HCT116 (cell line): ENCODE measurements around the gene DDX47. TPM values are rescaled to one million over a fixed set of nuclear protein-coding genes. Genes with fewer than 3 reads are reported as not detected.

Experiments
- ATAC-seq: fragments of 200-7000 bp; cut with Tn5 transposase; 2 replicates; pipeline ENCODE4 v1.9.1; 2020; ENCODE audit warnings: mild to moderate bottlenecking, moderate library complexity
- BruUV-seq: library from RNA; stranded (reverse); fragments of 400-500 nt; replicated peaks from 2 replicates; lab custom pipeline; 2021; lab: Mats Ljungman, UMichigan
- CTCF ChIA-PET: fragments of 300-600 bp; sonication (Branson Sonifier 250); formaldehyde crosslinking; loops from one replicate; lab custom pipeline; 2021; ENCODE audit warnings: antibody characterized with exemption; lab: Charles Lee
- POLR2A ChIA-PET: fragments of 300-600, 350-600 bp; sonication (Branson Sonifier 250); formaldehyde crosslinking; loops from one replicate; lab custom pipeline; 2021; ENCODE audit warnings: antibody characterized with exemption; lab: Charles Lee
- RAD21 ChIA-PET, 2 experiments: fragments of 300-600 bp; sonication (Branson Sonifier 250); formaldehyde crosslinking; loops; one replicate each; lab custom pipeline; 2023; ENCODE audit warnings: low total read pairs in 2 of 2; ENCODE audit not compliant: uncharacterized antibody in 2 of 2, unreplicated experiment in 2 of 2, low non-redundant PET in 1 of 2; lab: Charles Lee
- DNase-seq: peaks from one replicate; pipeline ENCODE4 v3.0.0-alpha.2; 2010; ENCODE audit warnings: low read depth, low spot score
- H2AFZ ChIP-seq: fragments of 200-600 bp; shearing (Covaris generic), sonication (generic); 2 replicates; pipeline ENCODE4 v1.6.1; 2017; ENCODE audit warnings: low read depth, mixed run types, mixed read lengths, antibody characterized with exemption, low read length; ENCODE audit not compliant: poor library complexity, severe bottlenecking
- H3K27ac ChIP-seq: 2 replicates; pipeline ENCODE4 v1.5.1; 2012; ENCODE audit warnings: low read depth, low read length
- H3K27me3 ChIP-seq: fragments of 200-600 bp; sonication (generic); 2 replicates; pipeline ENCODE4 v1.6.1; 2016; ENCODE audit warnings: mixed run types, low read length, mixed read lengths; ENCODE audit not compliant: insufficient read depth
- H3K36me3 ChIP-seq, 2 experiments: fragments of 200-500 bp in 1 of 2; fragments of 200-600 bp in 1 of 2; sonication (Bioruptor generic) in 1 of 2; sonication (generic) in 1 of 2; 2 replicates each; pipeline versions ENCODE4 v1.5.1 to v1.6.1; 2014 to 2016; ENCODE audit warnings: low read length in 2 of 2, inconsistent platforms in 1 of 2, mixed read lengths in 1 of 2, mixed run types in 1 of 2; ENCODE audit not compliant: insufficient read depth in 2 of 2, control insufficient read depth in 1 of 2
- H3K4me1 ChIP-seq, 2 experiments: fragments of 200-600 bp in 1 of 2; sonication (generic) in 1 of 2; 2 replicates each; pipeline versions ENCODE4 v1.5.1 to v1.6.1; 2012 to 2017; ENCODE audit warnings: low read length in 2 of 2, inconsistent platforms in 1 of 2, mild to moderate bottlenecking in 1 of 2, mixed read lengths in 1 of 2, mixed run types in 1 of 2, moderate library complexity in 1 of 2; ENCODE audit not compliant: insufficient read depth in 2 of 2, control insufficient read depth in 1 of 2
- H3K4me2 ChIP-seq: fragments of 200-600 bp; sonication (generic); 2 replicates; pipeline ENCODE4 v1.6.1; 2017; ENCODE audit warnings: mixed run types, low read length, mixed read lengths
- H3K4me3 ChIP-seq, 2 experiments: fragments of 200-600 bp in 1 of 2; sonication (generic) in 1 of 2; replicated peaks in 1 of 2; 2 replicates each; pipeline ENCODE4 v1.5.1; 2011 to 2016; ENCODE audit warnings: low read length in 2 of 2, control low read depth in 1 of 2, low read depth in 1 of 2, mild to moderate bottlenecking in 1 of 2, mixed read lengths in 1 of 2, mixed run types in 1 of 2
- H3K79me2 ChIP-seq: fragments of 200-600 bp; sonication (generic); 2 replicates; pipeline ENCODE4 v1.6.1; 2017; ENCODE audit warnings: mild to moderate bottlenecking, mixed run types, low read length, moderate library complexity, mixed read lengths; ENCODE audit not compliant: insufficient read depth
- H3K9ac ChIP-seq: fragments of 200-600 bp; sonication (generic); 2 replicates; pipeline ENCODE4 v1.6.1; 2016; ENCODE audit warnings: low read length, mixed read lengths
- H3K9me2 ChIP-seq: fragments of 200-600 bp; sonication (generic), shearing (Covaris generic); 2 replicates; pipeline ENCODE4 v1.6.1; 2017; ENCODE audit warnings: mixed run types, mild to moderate bottlenecking, moderate library complexity; ENCODE audit not compliant: insufficient read depth
- H3K9me3 ChIP-seq, 2 experiments: fragments of 200-500 bp in 1 of 2; fragments of 200-600 bp in 1 of 2; sonication (Bioruptor generic) in 1 of 2; sonication (generic) in 1 of 2; 2 replicates each; pipeline ENCODE4 v1.6.1; 2014 to 2017; ENCODE audit warnings: low read length in 2 of 2, mixed read lengths in 2 of 2, inconsistent platforms in 1 of 2, low read depth in 1 of 2, mild to moderate bottlenecking in 1 of 2, mixed run types in 1 of 2, moderate library complexity in 1 of 2; ENCODE audit not compliant: control insufficient read depth in 1 of 2, insufficient read depth in 1 of 2
- H4K20me1 ChIP-seq: fragments of 200-600 bp; sonication (generic), shearing (Covaris generic); 2 replicates; pipeline ENCODE4 v1.6.1; 2017; ENCODE audit warnings: mixed run types, mild to moderate bottlenecking, moderate library complexity; ENCODE audit not compliant: insufficient read depth
- ATF3 ChIP-seq: IDR thresholded peaks from 2 replicates; pipeline ENCODE4 v1.6.1; 2012
- CBX3 ChIP-seq: IDR thresholded peaks from 2 replicates; pipeline ENCODE4 v1.6.1; 2012; ENCODE audit warnings: low read depth
- CEBPB ChIP-seq: IDR thresholded peaks from 2 replicates; pipeline ENCODE4 v1.6.1; 2012; ENCODE audit warnings: low read depth
- EGR1 ChIP-seq: IDR thresholded peaks from 2 replicates; pipeline ENCODE4 v1.6.1; 2012; ENCODE audit warnings: low read depth
- ELF1 ChIP-seq: IDR thresholded peaks from 2 replicates; pipeline ENCODE4 v1.6.1; 2012; ENCODE audit warnings: low read depth, borderline replicate concordance
- EZH2 ChIP-seq: fragments of 200-600 bp; sonication (generic); IDR thresholded peaks from 2 replicates; pipeline ENCODE4 v1.6.1; 2017; ENCODE audit warnings: antibody characterized with exemption, mixed run types
- EZH2phosphoT487 ChIP-seq: fragments of 200-600 bp; IDR thresholded peaks from 2 replicates; pipeline ENCODE4 v1.6.1; 2018; ENCODE audit warnings: antibody characterized with exemption, borderline replicate concordance
- FOSL1 ChIP-seq: IDR thresholded peaks from 2 replicates; pipeline ENCODE4 v1.6.1; 2012; ENCODE audit warnings: low read depth
- JUND ChIP-seq: IDR thresholded peaks from 2 replicates; pipeline ENCODE4 v1.6.1; 2012
- MAX ChIP-seq: IDR thresholded peaks from 2 replicates; pipeline ENCODE4 v1.6.1; 2012
- POLR2A ChIP-seq: IDR thresholded peaks from 2 replicates; pipeline ENCODE4 v1.7.0; 2011; ENCODE audit warnings: borderline replicate concordance; ENCODE audit not compliant: insufficient read depth, insufficient read length; ENCODE audit errors: extremely low read depth
- POLR2AphosphoS5 ChIP-seq: IDR thresholded peaks from 2 replicates; pipeline ENCODE4 v1.6.1; 2011; ENCODE audit warnings: mild to moderate bottlenecking, low read depth, low read length, moderate library complexity
- RAD21 ChIP-seq: IDR thresholded peaks from 2 replicates; pipeline ENCODE4 v1.6.1; 2012; ENCODE audit warnings: low read depth, mild to moderate bottlenecking
- SIN3A ChIP-seq: IDR thresholded peaks from 2 replicates; pipeline ENCODE4 v1.6.1; 2012; ENCODE audit warnings: low read depth
- SP1 ChIP-seq: IDR thresholded peaks from 2 replicates; pipeline ENCODE4 v1.6.1; 2012; ENCODE audit warnings: low read depth
- SRF ChIP-seq: IDR thresholded peaks from 2 replicates; pipeline ENCODE4 v1.6.1; 2012; ENCODE audit warnings: low read depth
- TCF7L2 ChIP-seq: IDR thresholded peaks from 2 replicates; pipeline ENCODE4 v1.7.0; 2011; ENCODE audit warnings: borderline replicate concordance, inconsistent platforms; ENCODE audit not compliant: insufficient read depth, insufficient read length; ENCODE audit errors: extremely low read depth
- YY1 ChIP-seq: IDR thresholded peaks from 2 replicates; pipeline ENCODE4 v1.6.1; 2011; ENCODE audit warnings: low read length, low read depth, moderate library complexity, mild to moderate bottlenecking; ENCODE audit not compliant: insufficient replicate concordance; ENCODE audit errors: extremely low read depth
- intact Hi-C: fragments of 100-400 bp; cut with micrococcal nuclease; formaldehyde crosslinking; loops from 2 replicates; pipeline ENCODE4 v1.10.0; 2022
- total RNA-seq: library from RNA; stranded (reverse); gene quantifications from one replicate; pipeline ENCODE4 v1.2.1, GENCODE V29; 2021; ENCODE audit not compliant: unreplicated experiment
- TF ChIP-seq, protein P1 (sequence below), 3 experiments: fragments of 200-600 bp in 1 of 3; sonication (generic) in 1 of 3; IDR thresholded peaks in 2 of 3; conservative IDR thresholded peaks in 1 of 3; 2 replicates each; pipeline ENCODE4 v1.5.1; 2012 to 2017; ENCODE audit warnings: low read depth in 2 of 3, low read length in 2 of 3, antibody characterized with exemption in 1 of 3, borderline replicate concordance in 1 of 3, control low read depth in 1 of 3, mild to moderate bottlenecking in 1 of 3, mixed read lengths in 1 of 3, mixed run types in 1 of 3, moderate library complexity in 1 of 3; ENCODE audit not compliant: insufficient read depth in 1 of 3
- TF ChIP-seq, protein P2 (sequence below): IDR thresholded peaks from 2 replicates; pipeline ENCODE4 v1.6.1; 2011; ENCODE audit warnings: mild to moderate bottlenecking, low read length, moderate library complexity; ENCODE audit not compliant: insufficient replicate concordance; ENCODE audit errors: extremely low read depth

The DDX47 gene
- total RNA-seq, 1 experiment from 2014 or later, result 103 TPM

- no peak for TF ChIP-seq MAX
- TF ChIP-seq EGR1, result no peak
These were observed 55.5 kb downstream of the DDX47 start (continued) for GRCh38 chr12:12868477-12869235.

- ChIA-PET RAD21 (no interaction called here), CTCF (no interaction called here), POLR2A (interaction anchor here (4.5 kb wide), 1 partner anchor 21 kb away, joined by 56 read pairs; the partner anchor contains the start of gene GPRC5A)
- Histone ChIP-seq H4K20me1 (no peaks in the 10 kb centered on the region), H3K9me2 (no peaks in the 10 kb centered on the region), H3K9me3 (no peaks in the 10 kb centered on the region), H3K36me3 (no peaks in the 10 kb centered on the region), H3K9ac (peak overlapping the region; percentile 73), H2AFZ (no peak overlapping the region), H3K4me3 (peak overlapping the region in 1 of 2 experiments; percentile 23; a peak in 2 of 4 replicates), H3K4me2 (peak overlapping the region; percentile 69), H3K27me3 (no peaks in the 10 kb centered on the region), H3K27ac (peak overlapping the region; percentile 88), H3K79me2 (no peaks in the 10 kb centered on the region; the same call in 1 of the 2 replicates), H3K4me1 (peaks cover 62 to 77% of the 10 kb centered on the region in 2 experiments)
- peak; percentile 95 for DNase-seq
- intact Hi-C loops, result no loop called here
- ATAC-seq, result peak; percentile 56
- TF ChIP-seq ELF1, result no peak
- no peak for TF ChIP-seq EGR1
- no peak for TF ChIP-seq EZH2
- peak; percentile 10; the same call in 1 of the 2 replicates for TF ChIP-seq RAD21
- peak; percentile 79; the same call in 1 of the 2 replicates for TF ChIP-seq CBX3
- no peak for TF ChIP-seq SRF
- no peak for TF ChIP-seq POLR2AphosphoS5
- TF ChIP-seq SP1, result peak; percentile 91
- TF ChIP-seq POLR2A, result no peak
- peak; percentile 28 for TF ChIP-seq YY1
- TF ChIP-seq FOSL1, result peak; percentile 83
- no peak for TF ChIP-seq EZH2phosphoT487
- peak; percentile 86 for TF ChIP-seq JUND
- no peak for TF ChIP-seq ATF3
- 0 out of 2 replicates have a peak, but pooled peaks have one; percentile 43 for TF ChIP-seq SIN3A
- TF ChIP-seq TCF7L2, result no peak
- TF ChIP-seq, protein P1, sequence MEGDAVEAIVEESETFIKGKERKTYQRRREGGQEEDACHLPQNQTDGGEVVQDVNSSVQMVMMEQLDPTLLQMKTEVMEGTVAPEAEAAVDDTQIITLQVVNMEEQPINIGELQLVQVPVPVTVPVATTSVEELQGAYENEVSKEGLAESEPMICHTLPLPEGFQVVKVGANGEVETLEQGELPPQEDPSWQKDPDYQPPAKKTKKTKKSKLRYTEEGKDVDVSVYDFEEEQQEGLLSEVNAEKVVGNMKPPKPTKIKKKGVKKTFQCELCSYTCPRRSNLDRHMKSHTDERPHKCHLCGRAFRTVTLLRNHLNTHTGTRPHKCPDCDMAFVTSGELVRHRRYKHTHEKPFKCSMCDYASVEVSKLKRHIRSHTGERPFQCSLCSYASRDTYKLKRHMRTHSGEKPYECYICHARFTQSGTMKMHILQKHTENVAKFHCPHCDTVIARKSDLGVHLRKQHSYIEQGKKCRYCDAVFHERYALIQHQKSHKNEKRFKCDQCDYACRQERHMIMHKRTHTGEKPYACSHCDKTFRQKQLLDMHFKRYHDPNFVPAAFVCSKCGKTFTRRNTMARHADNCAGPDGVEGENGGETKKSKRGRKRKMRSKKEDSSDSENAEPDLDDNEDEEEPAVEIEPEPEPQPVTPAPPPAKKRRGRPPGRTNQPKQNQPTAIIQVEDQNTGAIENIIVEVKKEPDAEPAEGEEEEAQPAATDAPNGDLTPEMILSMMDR (IDR thresholded peaks at IDR 0.05 in 2 of 3, conservative IDR thresholded peaks at IDR 0.05 in 1 of 3; ENCODE audit: borderline replicate concordance in 1 of 3, insufficient read depth in 1 of 3, low read depth in 2 of 3, low read length in 2 of 3), result no peak
- TF ChIP-seq, protein P2, sequence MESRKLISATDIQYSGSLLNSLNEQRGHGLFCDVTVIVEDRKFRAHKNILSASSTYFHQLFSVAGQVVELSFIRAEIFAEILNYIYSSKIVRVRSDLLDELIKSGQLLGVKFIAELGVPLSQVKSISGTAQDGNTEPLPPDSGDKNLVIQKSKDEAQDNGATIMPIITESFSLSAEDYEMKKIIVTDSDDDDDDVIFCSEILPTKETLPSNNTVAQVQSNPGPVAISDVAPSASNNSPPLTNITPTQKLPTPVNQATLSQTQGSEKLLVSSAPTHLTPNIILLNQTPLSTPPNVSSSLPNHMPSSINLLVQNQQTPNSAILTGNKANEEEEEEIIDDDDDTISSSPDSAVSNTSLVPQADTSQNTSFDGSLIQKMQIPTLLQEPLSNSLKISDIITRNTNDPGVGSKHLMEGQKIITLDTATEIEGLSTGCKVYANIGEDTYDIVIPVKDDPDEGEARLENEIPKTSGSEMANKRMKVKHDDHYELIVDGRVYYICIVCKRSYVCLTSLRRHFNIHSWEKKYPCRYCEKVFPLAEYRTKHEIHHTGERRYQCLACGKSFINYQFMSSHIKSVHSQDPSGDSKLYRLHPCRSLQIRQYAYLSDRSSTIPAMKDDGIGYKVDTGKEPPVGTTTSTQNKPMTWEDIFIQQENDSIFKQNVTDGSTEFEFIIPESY, result no peak
- peak; percentile 40; the same call in 1 of the 2 replicates for TF ChIP-seq CEBPB
- BruUV-seq, result no TSS peak
These were observed 57.3 kb downstream of the DDX47 start for GRCh38 chr12:12870465-12870864.
